Glutamatergic neuron (in vitro differentiated cells): Measurements from ENCODE around the gene TXNDC11. TPM values are rescaled to one million over a fixed set of nuclear protein-coding genes. Genes with fewer than 3 reads are reported as not detected.

ENCODE experiments used
- DNase-seq: peaks from one replicate; pipeline ENCODE4 v3.0.0; 2022
- H3K27ac Mint-ChIP-seq: one replicate; pipeline ENCODE4 v1.8.0; 2020; ENCODE audit warnings: mild to moderate bottlenecking, mixed read lengths, inconsistent platforms; ENCODE audit not compliant: unreplicated experiment
- H3K27me3 Mint-ChIP-seq: one replicate; pipeline ENCODE4 v1.8.0; 2020; ENCODE audit warnings: mild to moderate bottlenecking, moderate library complexity, mixed read lengths, inconsistent platforms; ENCODE audit not compliant: unreplicated experiment
- H3K36me3 Mint-ChIP-seq: one replicate; pipeline ENCODE4 v1.8.0; 2020; ENCODE audit warnings: mild to moderate bottlenecking, mixed read lengths, inconsistent platforms; ENCODE audit not compliant: unreplicated experiment
- H3K4me1 Mint-ChIP-seq: one replicate; pipeline ENCODE4 v1.8.0; 2020; ENCODE audit warnings: mild to moderate bottlenecking, low read depth, mixed read lengths, inconsistent platforms; ENCODE audit not compliant: unreplicated experiment
- H3K4me3 Mint-ChIP-seq: one replicate; pipeline ENCODE4 v1.8.0; 2020; ENCODE audit warnings: mild to moderate bottlenecking, mixed read lengths, inconsistent platforms; ENCODE audit not compliant: unreplicated experiment
- H3K9me3 Mint-ChIP-seq: one replicate; pipeline ENCODE4 v1.8.0; 2020; ENCODE audit warnings: mild to moderate bottlenecking, moderate library complexity, mixed read lengths, inconsistent platforms; ENCODE audit not compliant: unreplicated experiment
- total RNA-seq: library from RNA; stranded (reverse); fragmentation: NEBNext Ultra II Directional; extraction: Animal tissue kit (Norgen Biotek cat#: 25700); gene quantifications from one replicate; pipeline ENCODE4 v1.2.1, GENCODE V29; 2021; ENCODE audit not compliant: unreplicated experiment
- TF ChIP-seq, protein P1 (sequence below): fragments of 200-600 bp; sonication (generic); IDR thresholded peaks from one replicate; pipeline ENCODE4 v1.5.0; 2021; ENCODE audit not compliant: partially characterized antibody, unreplicated experiment

Gene TXNDC11
- total RNA-seq, 1 donor from 2014 or later = 18.4 TPM

DNA sequence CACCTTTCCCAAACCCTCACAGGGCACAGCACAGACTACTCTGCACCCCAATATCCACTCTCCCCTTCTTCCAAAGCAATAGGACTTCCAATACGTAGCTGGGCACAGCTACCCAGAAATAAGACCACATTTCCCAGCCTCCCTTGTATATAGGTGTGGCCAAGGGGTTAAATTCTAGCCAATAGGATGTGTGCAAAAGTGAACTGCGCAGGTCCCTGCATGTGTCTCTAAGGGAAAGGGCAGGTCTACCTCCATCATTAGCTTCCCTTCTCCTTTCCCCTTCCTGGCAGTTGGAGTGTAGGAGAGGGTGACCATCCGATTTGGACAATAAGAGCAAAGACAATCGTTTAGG, 99.9 kb downstream of the TXNDC11 start:
- H3K4me3 Mint-ChIP-seq = no peak overlapping the region

GRCh38 chr16:11640987-11641817, 101.5 kb downstream of the TXNDC11 start:
- Mint-ChIP-seq H3K9me3 (no peaks in the 10 kb centered on the region), H3K36me3 (no peaks in the 10 kb centered on the region), H3K4me1 (peaks cover 22% of the 10 kb centered on the region), H3K27ac (peak overlapping the region; percentile 89), H3K4me3 (no peak overlapping the region), H3K27me3 (peaks cover 10% of the 10 kb centered on the region)
- no peak for DNase-seq
- TF ChIP-seq, protein P1, sequence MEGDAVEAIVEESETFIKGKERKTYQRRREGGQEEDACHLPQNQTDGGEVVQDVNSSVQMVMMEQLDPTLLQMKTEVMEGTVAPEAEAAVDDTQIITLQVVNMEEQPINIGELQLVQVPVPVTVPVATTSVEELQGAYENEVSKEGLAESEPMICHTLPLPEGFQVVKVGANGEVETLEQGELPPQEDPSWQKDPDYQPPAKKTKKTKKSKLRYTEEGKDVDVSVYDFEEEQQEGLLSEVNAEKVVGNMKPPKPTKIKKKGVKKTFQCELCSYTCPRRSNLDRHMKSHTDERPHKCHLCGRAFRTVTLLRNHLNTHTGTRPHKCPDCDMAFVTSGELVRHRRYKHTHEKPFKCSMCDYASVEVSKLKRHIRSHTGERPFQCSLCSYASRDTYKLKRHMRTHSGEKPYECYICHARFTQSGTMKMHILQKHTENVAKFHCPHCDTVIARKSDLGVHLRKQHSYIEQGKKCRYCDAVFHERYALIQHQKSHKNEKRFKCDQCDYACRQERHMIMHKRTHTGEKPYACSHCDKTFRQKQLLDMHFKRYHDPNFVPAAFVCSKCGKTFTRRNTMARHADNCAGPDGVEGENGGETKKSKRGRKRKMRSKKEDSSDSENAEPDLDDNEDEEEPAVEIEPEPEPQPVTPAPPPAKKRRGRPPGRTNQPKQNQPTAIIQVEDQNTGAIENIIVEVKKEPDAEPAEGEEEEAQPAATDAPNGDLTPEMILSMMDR = peak; percentile 94

More for the DNA sequence above, 99.9 kb downstream of the TXNDC11 start:
- H3K27me3 Mint-ChIP-seq = peaks cover 10% of the 10 kb centered on the region
- H3K27ac Mint-ChIP-seq = no peak overlapping the region
- no peak for DNase-seq
- TF ChIP-seq, protein P1 = no peak
- H3K36me3 Mint-ChIP-seq = no peaks in the 10 kb centered on the region
- H3K4me1 Mint-ChIP-seq = peaks cover 22% of the 10 kb centered on the region
- H3K9me3 Mint-ChIP-seq = no peaks in the 10 kb centered on the region

GRCh38 chr16:11639925-11640899, 102.4 kb downstream of the TXNDC11 start:
- TF ChIP-seq, protein P1 = no peak
- H3K27me3 Mint-ChIP-seq = peaks cover 10% of the 10 kb centered on the region
- H3K4me3 Mint-ChIP-seq = no peak overlapping the region
- peak overlapping the region; percentile 89 for H3K27ac Mint-ChIP-seq
- no peaks in the 10 kb centered on the region for H3K36me3 Mint-ChIP-seq
- DNase-seq = peak; percentile 47
- no peaks in the 10 kb centered on the region for H3K9me3 Mint-ChIP-seq
- peaks cover 22% of the 10 kb centered on the region for H3K4me1 Mint-ChIP-seq

DNA sequence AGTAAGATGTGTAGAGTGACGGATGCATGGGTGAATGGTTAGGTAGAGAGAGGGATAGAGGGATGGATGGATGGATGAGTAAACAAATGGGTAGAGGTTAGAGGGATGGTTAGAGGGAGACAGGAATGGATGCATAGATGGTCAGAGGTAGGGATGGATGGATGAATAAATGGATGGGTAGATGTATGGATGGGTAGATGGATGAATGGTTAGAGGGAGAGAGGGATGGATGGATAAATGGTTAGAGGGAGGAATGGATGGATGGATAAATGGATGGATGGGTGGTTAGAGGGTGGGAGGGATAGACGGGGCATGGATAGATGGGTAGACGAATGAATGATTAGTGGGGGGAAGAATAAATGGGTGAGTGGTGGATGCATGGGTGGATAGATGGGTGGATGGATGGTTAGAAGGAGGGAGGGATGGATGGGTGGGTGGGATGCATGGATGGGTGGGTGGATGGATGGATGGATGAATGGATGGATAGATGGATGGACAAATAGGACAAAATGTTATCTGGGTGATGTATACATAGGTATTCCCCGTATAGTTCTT, 103.6 kb downstream of the TXNDC11 start:
- TF ChIP-seq, protein P1 = no peak
- no peak overlapping the region for H3K4me3 Mint-ChIP-seq
- H3K27me3 Mint-ChIP-seq = peaks cover 12% of the 10 kb centered on the region
- H3K27ac Mint-ChIP-seq = no peak overlapping the region
- H3K36me3 Mint-ChIP-seq = no peaks in the 10 kb centered on the region
- H3K9me3 Mint-ChIP-seq = no peaks in the 10 kb centered on the region
- no peak for DNase-seq
- H3K4me1 Mint-ChIP-seq = peaks cover 20% of the 10 kb centered on the region
